H1 (cell line): Measurements from ENCODE around the gene SERTAD2. TPM values are rescaled to one million over a fixed set of nuclear protein-coding genes. Genes with fewer than 3 reads are reported as not detected.

Experiments used
- CTCF ChIA-PET: fragments of 300-600 bp; sonication (Branson Sonifier 250); formaldehyde crosslinking; loops from one replicate; lab custom pipeline; 2021; ENCODE audit not compliant: partially characterized antibody; lab: Charles Lee
- POLR2A ChIA-PET: fragments of 300-600 bp; sonication (Branson Sonifier 250); formaldehyde crosslinking; loops from one replicate; lab custom pipeline; 2021; ENCODE audit warnings: inconsistent platforms; ENCODE audit not compliant: partially characterized antibody; lab: Charles Lee
- DNase-seq, 2 experiments: peaks; one replicate each; pipeline versions ENCODE4 v3.0.0 to v3.0.0-alpha.2; 2010 to 2022; ENCODE audit warnings: low spot score in 2 of 2, low read depth in 1 of 2, mixed read lengths in 1 of 2
- FAIRE-seq: peaks from 2 replicates; lab custom pipeline; 2011; peaks lifted over from hg19 to GRCh38; lab: Jason Lieb, UNC
- H2AFZ ChIP-seq: 2 replicates; pipeline ENCODE4 v1.8.1; 2012; ENCODE audit warnings: low read length, inconsistent platforms
- H2AK5ac ChIP-seq: 2 replicates; pipeline ENCODE4 v1.6.1; 2013; ENCODE audit warnings: low read depth, low read length
- H2BK120ac ChIP-seq: replicated peaks from 2 replicates; pipeline ENCODE3; 2013; ENCODE audit warnings: low read depth, low read length, inconsistent platforms
- H2BK12ac ChIP-seq: 2 replicates; pipeline ENCODE4 v1.6.1; 2013; ENCODE audit warnings: low read depth, low read length
- H2BK15ac ChIP-seq: 2 replicates; pipeline ENCODE4 v1.6.1; 2013; ENCODE audit warnings: low read length
- H2BK20ac ChIP-seq: 2 replicates; pipeline ENCODE4 v1.6.1; 2013; ENCODE audit warnings: low read length
- H2BK5ac ChIP-seq: 2 replicates; pipeline ENCODE4 v1.6.1; 2013; ENCODE audit warnings: low read depth, low read length
- H3K14ac ChIP-seq: 2 replicates; pipeline ENCODE4 v1.6.1; 2013; ENCODE audit warnings: inconsistent platforms; ENCODE audit not compliant: insufficient read length
- H3K18ac ChIP-seq: 2 replicates; pipeline ENCODE4 v1.6.1; 2013; ENCODE audit warnings: low read length; ENCODE audit errors: extremely low read depth
- H3K23ac ChIP-seq: 2 replicates; pipeline ENCODE4 v1.6.1; 2013; ENCODE audit warnings: inconsistent platforms; ENCODE audit not compliant: insufficient read length
- H3K23me2 ChIP-seq: 2 replicates; pipeline ENCODE4 v1.6.1; 2013; ENCODE audit warnings: low read depth, low read length
- H3K27ac ChIP-seq: 2 replicates; pipeline ENCODE4 v1.6.1; 2011; ENCODE audit warnings: low read depth, low read length, inconsistent platforms
- H3K27me3 ChIP-seq, 4 experiments: replicated peaks in 1 of 4; 1 replicate in 1 of 4; 2 replicates in 3 of 4; pipeline versions ENCODE4 v1.6.1 to v1.8.1; 2011 to 2013; ENCODE audit warnings: low read length in 3 of 4, mild to moderate bottlenecking in 3 of 4, inconsistent platforms in 2 of 4, mixed read lengths in 2 of 4, moderate library complexity in 1 of 4; ENCODE audit not compliant: control insufficient read depth in 3 of 4, insufficient read depth in 3 of 4; ENCODE audit errors: extremely low read depth in 1 of 4
- H3K36me3 ChIP-seq, 4 experiments: 2 replicates each; pipeline versions ENCODE4 v1.6.1 to v1.8.1; 2011 to 2013; ENCODE audit warnings: mild to moderate bottlenecking in 4 of 4, low read length in 3 of 4, moderate library complexity in 2 of 4, control low read depth in 1 of 4, inconsistent platforms in 1 of 4; ENCODE audit not compliant: insufficient read depth in 4 of 4, control insufficient read depth in 2 of 4
- H3K4ac ChIP-seq: replicated peaks from 2 replicates; pipeline ENCODE3; 2013; ENCODE audit warnings: low read length, low read depth, mixed read lengths, inconsistent platforms; ENCODE audit not compliant: insufficient read length
- H3K4me1 ChIP-seq, 4 experiments: replicated peaks in 1 of 4; 1 replicate in 1 of 4; 2 replicates in 3 of 4; pipeline versions ENCODE4 v1.6.1 to v1.8.1; 2011 to 2013; ENCODE audit warnings: low read length in 3 of 4, inconsistent platforms in 2 of 4, mixed read lengths in 1 of 4; ENCODE audit not compliant: insufficient read depth in 4 of 4, control insufficient read depth in 3 of 4
- H3K4me2 ChIP-seq, 2 experiments: 2 replicates each; pipeline versions ENCODE4 v1.6.1 to v1.8.1; 2011 to 2013; ENCODE audit warnings: low read depth in 2 of 2, low read length in 2 of 2, control low read depth in 1 of 2, inconsistent platforms in 1 of 2, mild to moderate bottlenecking in 1 of 2; ENCODE audit not compliant: insufficient read depth in 1 of 2
- H3K4me3 ChIP-seq, 4 experiments: fragments of 200-600, 300-600 bp in 1 of 4; sonication (generic), shearing (Covaris generic), sonication (Bioruptor Twin) in 1 of 4; 2 replicates each; pipeline versions ENCODE4 v1.5.1 to v1.8.1; 2011 to 2016; ENCODE audit warnings: low read length in 4 of 4, low read depth in 3 of 4, control low read depth in 2 of 4, inconsistent platforms in 2 of 4, mild to moderate bottlenecking in 2 of 4, mixed read lengths in 1 of 4, moderate library complexity in 1 of 4; ENCODE audit not compliant: insufficient read depth in 2 of 4; ENCODE audit errors: extremely low read depth in 1 of 4
- H3K56ac ChIP-seq: replicated peaks from 2 replicates; pipeline ENCODE3; 2013; ENCODE audit warnings: low read depth, mild to moderate bottlenecking, mixed read lengths, low read length, inconsistent platforms; ENCODE audit not compliant: insufficient read length
- H3K79me1 ChIP-seq: 2 replicates; pipeline ENCODE4 v1.6.1; 2013; ENCODE audit warnings: low read depth, low read length, control low read depth
- H3K79me2 ChIP-seq, 2 experiments: 2 replicates each; pipeline versions ENCODE4 v1.6.1 to v1.8.1; 2012 to 2013; ENCODE audit warnings: low read length in 2 of 2, mild to moderate bottlenecking in 2 of 2, inconsistent platforms in 1 of 2; ENCODE audit not compliant: insufficient read depth in 2 of 2, control insufficient read depth in 1 of 2
- H3K9ac ChIP-seq, 4 experiments: replicated peaks in 1 of 4; 1 replicate in 1 of 4; 2 replicates in 3 of 4; pipeline versions ENCODE4 v1.6.1 to v1.8.1; 2011 to 2013; ENCODE audit warnings: low read depth in 3 of 4, low read length in 3 of 4, control low read depth in 2 of 4, mild to moderate bottlenecking in 2 of 4, moderate library complexity in 2 of 4, inconsistent platforms in 1 of 4; ENCODE audit errors: extremely low read depth in 1 of 4
- H3K9me3 ChIP-seq, 2 experiments: 2 replicates each; pipeline versions ENCODE4 v1.6.1 to v1.8.1; 2012 to 2013; ENCODE audit warnings: mild to moderate bottlenecking in 2 of 2, moderate library complexity in 2 of 2, control low read depth in 1 of 2, inconsistent platforms in 1 of 2, low read depth in 1 of 2, low read length in 1 of 2, mixed read lengths in 1 of 2; ENCODE audit not compliant: insufficient read depth in 2 of 2
- H4K20me1 ChIP-seq, 2 experiments: replicated peaks in 1 of 2; 2 replicates each; pipeline versions ENCODE3 to v1.8.1; 2011 to 2013; ENCODE audit warnings: inconsistent platforms in 2 of 2, low read length in 2 of 2, mild to moderate bottlenecking in 1 of 2; ENCODE audit not compliant: insufficient read depth in 2 of 2, control insufficient read depth in 1 of 2
- H4K5ac ChIP-seq: 2 replicates; pipeline ENCODE4 v1.6.1; 2013; ENCODE audit warnings: low read length, low read depth, mixed read lengths, inconsistent platforms; ENCODE audit not compliant: insufficient read length
- H4K8ac ChIP-seq: 2 replicates; pipeline ENCODE4 v1.8.0; 2013; ENCODE audit warnings: mild to moderate bottlenecking, moderate library complexity, low read length, inconsistent platforms; ENCODE audit not compliant: insufficient read depth; ENCODE audit errors: extremely low read depth
- H4K91ac ChIP-seq: replicated peaks from 2 replicates; pipeline ENCODE3; 2013; ENCODE audit warnings: low read length, mixed read lengths, inconsistent platforms; ENCODE audit not compliant: insufficient read length
- BACH1 ChIP-seq: IDR thresholded peaks from 2 replicates; pipeline ENCODE4 v1.6.1; 2012; ENCODE audit warnings: low read length, improper control_type of control experiment
- BCL11A ChIP-seq, 2 experiments: IDR thresholded peaks; one replicate each; pipeline ENCODE4 v1.6.1; 2011; ENCODE audit warnings: low read depth in 2 of 2, low read length in 2 of 2, mild to moderate bottlenecking in 2 of 2
- CBX8 ChIP-seq: fragments of 300-800, 300-1000 bp; sonication (generic); IDR thresholded peaks from 2 replicates; pipeline ENCODE4 v1.7.1; 2016; ENCODE audit warnings: low read depth, low read length, borderline replicate concordance
- CHD2 ChIP-seq: IDR thresholded peaks from 2 replicates; pipeline ENCODE4 v1.6.1; 2012; ENCODE audit warnings: low read length, improper control_type of control experiment
- EGR1 ChIP-seq: IDR thresholded peaks from 2 replicates; pipeline ENCODE4 v1.6.1; 2011; ENCODE audit warnings: low read depth, low read length, borderline replicate concordance
- HDAC6 ChIP-seq: IDR thresholded peaks from one replicate; pipeline ENCODE4 v1.7.1; 2012; ENCODE audit warnings: low read depth, mild to moderate bottlenecking, inconsistent platforms, low read length, moderate library complexity
- NANOG ChIP-seq: IDR thresholded peaks from 2 replicates; pipeline ENCODE4 v1.6.1; 2011; ENCODE audit warnings: low read length, low read depth, mild to moderate bottlenecking, inconsistent platforms; ENCODE audit not compliant: insufficient read depth, poor library complexity, severe bottlenecking
- POLR2AphosphoS5 ChIP-seq: IDR thresholded peaks from 2 replicates; pipeline ENCODE4 v1.6.1; 2011; ENCODE audit warnings: low read depth, low read length
- SRF ChIP-seq: IDR thresholded peaks from 2 replicates; pipeline ENCODE4 v1.6.1; 2011; ENCODE audit warnings: mild to moderate bottlenecking, low read depth, low read length, moderate library complexity
- TAF7 ChIP-seq: optimal IDR thresholded peaks from 2 replicates; pipeline ENCODE3; 2011; ENCODE audit warnings: low read depth, mild to moderate bottlenecking, inconsistent platforms, low read length, moderate library complexity, borderline replicate concordance
- TEAD4 ChIP-seq: IDR thresholded peaks from 2 replicates; pipeline ENCODE4 v1.6.1; 2012; ENCODE audit warnings: low read depth, low read length, inconsistent platforms, mixed read lengths
- ZNF274 ChIP-seq: IDR thresholded peaks from 2 replicates; pipeline ENCODE4 v1.7.0; 2012; ENCODE audit warnings: low read length, borderline replicate concordance; ENCODE audit errors: extremely low read depth
- WGBS, 2 experiments: shearing (Covaris generic) in 1 of 2; methylation state at CpG; one replicate each; pipeline versions ENCODE4 v1.1.6 to v1.1.7; 2013 to 2015; ENCODE audit warnings: low lambda C conversion rate in 2 of 2, mixed read lengths in 2 of 2, inconsistent platforms in 1 of 2, low coverage in 1 of 2, missing lambda C conversion rate in 1 of 2; ENCODE audit not compliant: insufficient replicate concordance in 2 of 2, insufficient coverage in 1 of 2, insufficient read length in 1 of 2; ENCODE audit errors: extremely low coverage in 1 of 2, missing lambda C conversion rate in 1 of 2; 5-methylcytosine and 5-hydroxymethylcytosine counted together
- polyA plus RNA-seq, 7 experiments: library from polyadenylated mRNA; depleted of rRNA in 3 of 7; stranded (reverse) in 5 of 7; unstranded in 2 of 7; fragments of >200 nt in 5 of 7; fragments of 200-250 nt in 2 of 7; gene quantifications; 1 replicate in 5 of 7; 2 replicates in 1 of 7; 4 replicates in 1 of 7; pipeline versions ENCODE4 v1.2.1 to v1.2.3, GENCODE V29; 2011 to 2013; ENCODE audit warnings: missing spikeins in 2 of 7, mixed read lengths in 2 of 7
- total RNA-seq: library from RNA; stranded (reverse); fragmentation: NEBNext Ultra II Directional; extraction: Animal tissue kit (Norgen Biotek cat#: 25700); gene quantifications from 2 replicates; pipeline ENCODE4 v1.2.1, GENCODE V29; 2021

Gene SERTAD2
- total and polyA plus RNA-seq, 2 of the 8 experiments (the other 6 are each of a cell fraction or from before 2014, with no cell fraction given), result 2.9 to 4.5 TPM

GRCh38 chr2:64609942-64610281 lies 43.8 kb downstream of the SERTAD2 start:
- Histone ChIP-seq H3K14ac (no peak overlapping the region), H2BK5ac (no peak overlapping the region), H4K91ac (peak overlapping the region; percentile 7), H3K9me3 (no peaks in the 10 kb centered on the region), H3K23me2 (peaks cover 4% of the 10 kb centered on the region; the same call in 1 of the 2 replicates), H2AFZ (peak overlapping the region; percentile 81; the same call in 1 of the 2 replicates), H3K9ac (no peak overlapping the region; a peak in 1 of 7 replicates), H4K20me1 (no peaks in the 10 kb centered on the region), H3K27me3 (peaks cover 0 to 11% (median 9%) of the 10 kb centered on the region in 4 experiments; a peak in 6 of 7 replicates), H3K4me1 (peaks cover 2 to 14% (median 6%) of the 10 kb centered on the region in 4 experiments), H3K56ac (no peak overlapping the region)
- CTCF ChIA-PET, result interaction anchor here (1.7 to 5.9 kb wide), 8 partner anchors 12 to 279 kb away, joined by 5 to 135 read pairs (median 8); partner anchors contain the start of gene SERTAD2
- no peak for FAIRE-seq
- TF ChIP-seq TAF7 (no peak), HDAC6 (no peak), NANOG (no peak), CBX8 (no peak), SRF (no peak), EGR1 (no peak), TEAD4 (no peak), BACH1 (no peak), POLR2AphosphoS5 (no peak), ZNF274 (no peak), CHD2 (no peak), BCL11A (IDR thresholded peaks at IDR 0.05; ENCODE audit: low read depth in 2 of 2, low read length in 2 of 2) (no peak)
- TF ChIP-seq, all 59 proteins: peak for 0
- H2BK20ac ChIP-seq, result no peak overlapping the region
- POLR2A ChIA-PET, result interaction anchor here (0.8 kb wide), 1 partner anchor 10 kb away, joined by 3 read pairs; no protein-coding TSS in a partner anchor
- no peak overlapping the region for H4K8ac ChIP-seq
- H4K5ac ChIP-seq, result no peak overlapping the region
- H3K4ac ChIP-seq, result no peak overlapping the region
- H2BK120ac ChIP-seq, result no peak overlapping the region
- DNase-seq, result no peak
- H3K79me2 ChIP-seq, result no peaks in the 10 kb centered on the region
- H3K79me1 ChIP-seq, result no peaks in the 10 kb centered on the region
- no peak overlapping the region for H2BK12ac ChIP-seq
- 78% methylated on average over 3 of the region's 3 CpGs; no CpG with 5 or more reads in 1 of the 2 experiments for WGBS, 2 experiments
- no peaks in the 10 kb centered on the region for H3K36me3 ChIP-seq
- peak overlapping the region; percentile 67 to 84 for H3K4me2 ChIP-seq
- no peak overlapping the region for H3K18ac ChIP-seq
- H3K23ac ChIP-seq, result no peak overlapping the region
- no peak overlapping the region for H2AK5ac ChIP-seq
- peak overlapping the region; percentile 54 to 79 (median 64) for H3K4me3 ChIP-seq
- H2BK15ac ChIP-seq, result no peak overlapping the region
- no peak overlapping the region for H3K27ac ChIP-seq
